Adrenal gland (tissue), 12 donors: ENCODE measurements around the gene MYLK3. TPM values are rescaled to one million over a fixed set of nuclear protein-coding genes. Genes with fewer than 3 reads are reported as not detected.
"Not testable (repeated sequence)": the region's sequence is repeated elsewhere in the genome, so short reads cannot be mapped to it uniquely, and the experiment has no call there.

Experiments used
- DNase-seq, 7 donors: peaks; one replicate each; pipeline ENCODE4 v3.0.0-alpha.2; 2019 to 2020
- H3K27ac ChIP-seq, 5 donors: fragments of 200-600 bp; sonication (generic) in 4 of 5; 1 replicate in 3 of 5; 2 replicates in 2 of 5; pipeline versions ENCODE4 v1.5.1 to v1.8.0; 2016 to 2020; ENCODE audit warnings: mild to moderate bottlenecking in 1 of 5
- H3K27me3 ChIP-seq: fragments of 200-600 bp; 2 replicates; pipeline ENCODE4 v1.8.0; 2021
- H3K36me3 ChIP-seq, 2 donors: fragments of 200-600 bp; replicated peaks in 1 of 2; 1 replicate in 1 of 2; 2 replicates in 1 of 2; pipeline versions ENCODE4 v1.5.1 to v1.8.0; 2018 to 2022
- H3K4me1 ChIP-seq, 2 donors: fragments of 200-600 bp; replicated peaks in 1 of 2; 1 replicate in 1 of 2; 2 replicates in 1 of 2; pipeline versions ENCODE4 v1.5.1 to v1.8.0; 2018 to 2021
- H3K4me3 ChIP-seq, 4 donors: fragments of 200-600 bp; sonication (generic) in 3 of 4; one replicate each; pipeline ENCODE4 v1.5.1; 2016 to 2018
- H3K9me3 ChIP-seq, 3 donors: fragments of 200-600 bp; sonication (generic) in 1 of 3; replicated peaks in 1 of 3; 1 replicate in 2 of 3; 2 replicates in 1 of 3; pipeline versions ENCODE4 v1.5.1 to v1.8.0; 2016 to 2021
- CTCF ChIP-seq, 6 experiments: fragments of 450-650 bp in 4 of 6; fragments of 200-600 bp in 2 of 6; sonication (generic) in 1 of 6; IDR thresholded peaks; 1 replicate in 5 of 6; 2 replicates in 1 of 6; pipeline versions ENCODE4 v1.5.1 to v1.8.0; 2016 to 2021; ENCODE audit warnings: antibody characterized with exemption in 6 of 6, mild to moderate bottlenecking in 2 of 6, moderate library complexity in 1 of 6
- POLR2A ChIP-seq, 2 donors: fragments of 450-650 bp; IDR thresholded peaks; one replicate each; pipeline ENCODE4 v1.6.1; 2017; ENCODE audit warnings: antibody characterized with exemption in 2 of 2, mild to moderate bottlenecking in 2 of 2, moderate library complexity in 1 of 2
- WGBS, 4 donors: extraction: QIAGEN DNeasy Blood & Tissue Kit in 2 of 4; methylation state at CpG; one replicate each; pipeline versions ENCODE4 v1.1.5 to v1.1.7; 2013 to 2017; 5-methylcytosine and 5-hydroxymethylcytosine counted together
- intact Hi-C, 2 donors: fragments of 100-400 bp; cut with DNase I; formaldehyde crosslinking; loops; one replicate each; pipeline versions ENCODE4 v1.14.1 to v1.15.0; 2022 to 2023
- polyA plus RNA-seq, 3 donors: library from polyadenylated mRNA; stranded (reverse); fragments of 200-250 nt in 2 of 3; fragments of 350-450 nt in 1 of 3; fragmentation: Illumina TruSeq in 1 of 3; extraction: RNeasy Lipid Tissue Mini Kit (QIAGEN cat#74804) in 1 of 3; gene quantifications; one replicate each; pipeline ENCODE4 v1.2.3, GENCODE V29; 2013 to 2014
- total RNA-seq, 9 donors: library from RNA; depleted of rRNA in 4 of 9; stranded (reverse); fragments of >200 nt in 4 of 9; fragments of 120-200 nt in 1 of 9; fragmentation: NEBNext Ultra II Directional in 1 of 9; extraction: Animal tissue kit (Norgen Biotek cat#: 25700) in 1 of 9; gene quantifications; one replicate each; pipeline versions ENCODE4 v1.1.0 to v1.2.4, GENCODE V29; 2013 to 2023
- donor health status: healthy with polysubstance abuse.
- donor health status: Bipolar disorder and iron deficiency.
- donor health status: DM: yes; HTN: yes; CAD: no.
- donor health status: DM: no; HTN: no; CAD: no.
- donor health status: DM: no; HTN: no; CAD: no.
- donor health status: DM: yes; HTN: yes; CAD: no.

The MYLK3 gene
- total and polyA plus RNA-seq, 12 donors: 0.10 to 3.9 (median 0.68) TPM

GRCh38 chr16:46787909-46788308 is 39.8 kb upstream of the MYLK3 start:
- TF ChIP-seq POLR2A (IDR thresholded peaks at IDR 0.05) (no peak), CTCF (IDR thresholded peaks at IDR 0.05) (no peak)
- Histone ChIP-seq H3K9me3 (no peaks in the 10 kb centered on the region), H3K4me3 (no peak overlapping the region), H3K27ac (no peak overlapping the region), H3K4me1 (no peaks in the 10 kb centered on the region), H3K27me3 (no peaks in the 10 kb centered on the region), H3K36me3 (no peaks in the 10 kb centered on the region)
- intact Hi-C loops: no loop called here
- DNase-seq: no peak
- WGBS, 4 donors: 67 to 81% (median 70%) methylated on average over 1 of the region's 1 CpG

- 56 to 72% (median 61%) methylated on average over 2 to 3 of the region's 3 CpGs for WGBS, 4 donors
These were observed 37.1 kb upstream of the MYLK3 start for GRCh38 chr16:46785076-46785845.

GRCh38 chr16:46784569-46784968 is 36.4 kb upstream of the MYLK3 start:
- H3K27ac ChIP-seq, H3K9me3 ChIP-seq, H3K36me3 ChIP-seq, intact Hi-C loops, H3K27me3 ChIP-seq, H3K4me3 ChIP-seq, H3K4me1 ChIP-seq, DNase-seq: not testable (repeated sequence)
- WGBS, 4 donors: 76 to 90% (median 86%) methylated on average over 2 of the region's 2 CpGs

More at GRCh38 chr16:46785076-46785845, 37.1 kb upstream of the MYLK3 start:
- intact Hi-C loops: no loop called here
- TF ChIP-seq CTCF (IDR thresholded peaks at IDR 0.05): no peak
- no peak for TF ChIP-seq POLR2A (IDR thresholded peaks at IDR 0.05)
- Histone ChIP-seq H3K9me3 (no peaks in the 10 kb centered on the region), H3K4me1 (no peaks in the 10 kb centered on the region), H3K4me3 (no peak overlapping the region), H3K27ac (no peak overlapping the region), H3K27me3 (no peaks in the 10 kb centered on the region), H3K36me3 (no peaks in the 10 kb centered on the region)
- no peak for DNase-seq

GRCh38 chr16:46783800-46784199 is 35.7 kb upstream of the MYLK3 start:
- DNase-seq: no peak
- Histone ChIP-seq H3K9me3 (no peaks in the 10 kb centered on the region), H3K4me3 (no peak overlapping the region), H3K27ac (no peak overlapping the region), H3K36me3 (no peaks in the 10 kb centered on the region), H3K4me1 (no peaks in the 10 kb centered on the region), H3K27me3 (no peaks in the 10 kb centered on the region)
- TF ChIP-seq POLR2A (IDR thresholded peaks at IDR 0.05) (no peak), CTCF (IDR thresholded peaks at IDR 0.05) (no peak)
- WGBS, 4 donors: 89 to 98% (median 93%) methylated on average over 4 of the region's 4 CpGs
- intact Hi-C loops: no loop called here

- WGBS, 4 donors: 78 to 88% (median 85%) methylated on average over 2 of the region's 2 CpGs
- Histone ChIP-seq H3K27me3 (no peaks in the 10 kb centered on the region), H3K27ac (no peak overlapping the region), H3K4me1 (no peaks in the 10 kb centered on the region), H3K4me3 (no peak overlapping the region), H3K36me3 (no peaks in the 10 kb centered on the region), H3K9me3 (no peaks in the 10 kb centered on the region)
- intact Hi-C loops: no loop called here
- no peak for DNase-seq
- no peak for TF ChIP-seq CTCF (IDR thresholded peaks at IDR 0.05)
- TF ChIP-seq POLR2A (IDR thresholded peaks at IDR 0.05): no peak
These were observed 34.2 kb upstream of the MYLK3 start for GRCh38 chr16:46782320-46782719.
